Measurements from ENCODE around the gene UBASH3B.

UBASH3B gene

GRCh38 chr11:122734848-122735496, 79.5 kb downstream of the UBASH3B start:
- DNase-seq, result no peak

GRCh38 chr11:122737951-122738693, 82.6 kb downstream of the UBASH3B start:
- no peak for DNase-seq

- DNase-seq, result no peak
Observed at GRCh38 chr11:122741613-122742300, 86.2 kb downstream of the UBASH3B start.

- no peak for DNase-seq
Observed at GRCh38 chr11:122742301-122743018, 86.9 kb downstream of the UBASH3B start.

GRCh38 chr11:122743097-122743741, 87.7 kb downstream of the UBASH3B start:
- no peak for DNase-seq

GRCh38 chr11:122743949-122744348, 88.4 kb downstream of the UBASH3B start:
- peak; percentile 67 for DNase-seq

- DNase-seq, result no peak
Observed at GRCh38 chr11:122744357-122744756, 88.8 kb downstream of the UBASH3B start.

- DNase-seq, result no peak
Observed at GRCh38 chr11:122745111-122745510, 89.6 kb downstream of the UBASH3B start.

- DNase-seq, result peak; percentile 46
Observed at GRCh38 chr11:122746050-122746478, 90.5 kb downstream of the UBASH3B start.

GRCh38 chr11:122746611-122747244, 91.2 kb downstream of the UBASH3B start:
- DNase-seq, result no peak

GRCh38 chr11:122747351-122747781, 91.8 kb downstream of the UBASH3B start:
- no peak for DNase-seq

- DNase-seq, result peak; percentile 43
Observed at GRCh38 chr11:122749005-122749687, 93.6 kb downstream of the UBASH3B start.

GRCh38 chr11:122750049-122750448, 94.5 kb downstream of the UBASH3B start:
- no peak for DNase-seq

GRCh38 chr11:122751292-122752070, 96.0 kb downstream of the UBASH3B start:
- no peak for DNase-seq

GRCh38 chr11:122754028-122754427, 98.5 kb downstream of the UBASH3B start:
- no peak for DNase-seq

- no peak for DNase-seq
Observed at GRCh38 chr11:122754553-122755322, 99.2 kb downstream of the UBASH3B start.

- DNase-seq, result no peak
Observed at GRCh38 chr11:122755409-122755808, 99.9 kb downstream of the UBASH3B start.

- DNase-seq, result no peak
Observed at GRCh38 chr11:122755941-122756340, 100.4 kb downstream of the UBASH3B start.

- no peak for DNase-seq
Observed at GRCh38 chr11:122756417-122756816, 100.9 kb downstream of the UBASH3B start.

GRCh38 chr11:122757201-122757600, 101.7 kb downstream of the UBASH3B start:
- DNase-seq, result no peak

Measured in stimulated activated CD4-positive, alpha-beta T cell treated with anti-CD3 and anti-CD28 coated beads, Interleukin-4, amount 100 ng/mL, for 1 hour (primary cell).